Measurements from ENCODE around the gene PPP2R5D.
A peak's percentile ranks its signal among the peaks of the same experiment; 100 is the strongest.

Gene PPP2R5D

DNA sequence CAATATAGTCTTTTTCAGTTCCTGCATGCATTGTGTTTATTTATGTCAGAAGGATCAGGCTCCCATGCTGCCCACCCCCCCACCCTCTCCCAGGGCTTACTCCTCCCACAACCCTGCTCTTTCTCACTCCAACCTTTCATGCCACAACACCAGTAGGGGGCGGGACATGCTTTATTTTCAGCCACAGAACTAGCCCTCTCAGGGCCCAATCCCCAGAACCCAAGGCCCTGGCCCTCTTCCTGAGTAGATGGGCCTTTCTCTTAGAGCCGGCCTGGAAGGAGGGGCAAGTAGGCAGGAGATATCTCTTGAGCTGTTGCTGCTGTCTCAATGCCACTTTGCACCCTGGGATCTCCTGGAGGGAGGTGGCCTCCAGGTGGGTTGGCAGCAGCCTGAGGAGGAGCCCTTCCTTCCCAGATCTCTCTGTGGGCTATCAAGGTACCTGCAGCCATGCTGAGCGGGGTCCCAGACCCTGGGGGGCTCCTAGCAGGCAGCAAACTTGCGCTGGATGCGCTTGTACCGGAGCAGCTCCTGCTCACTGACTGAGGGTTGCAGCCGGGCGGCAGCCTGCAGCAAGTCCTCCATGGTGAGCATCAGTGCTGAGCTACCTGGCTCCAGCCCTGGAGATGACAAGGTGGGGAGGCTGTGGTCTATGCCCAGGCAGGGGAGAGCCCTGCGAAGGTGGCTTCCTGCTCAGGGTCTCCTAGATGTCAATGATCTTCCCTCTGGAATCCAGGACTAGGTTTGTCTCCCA lies 20.3 kb upstream of the PPP2R5D start:
- Histone ChIP-seq H3K9ac (ENCODE audit: insufficient read length, low read depth) (peak overlapping the region; percentile 56), H3K4me3 (ENCODE audit: insufficient read length, low read depth) (no peak overlapping the region), H3K27me3 (ENCODE audit: insufficient read depth, insufficient read length) (peaks cover 18% of the 10 kb centered on the region), H3K9me3 (ENCODE audit: insufficient read depth, low read length) (no peaks in the 10 kb centered on the region), H3K4me1 (ENCODE audit: insufficient read depth, insufficient read length) (peaks cover 18% of the 10 kb centered on the region), H3K36me3 (ENCODE audit: insufficient read depth, insufficient read length, low read length) (peaks cover 63% of the 10 kb centered on the region)
- TF ChIP-seq SUZ12 (IDR thresholded peaks at IDR 0.05; ENCODE audit: extremely low read depth, insufficient read depth, insufficient read length) (no peak), YY1 (IDR thresholded peaks at IDR 0.05; ENCODE audit: insufficient read depth, insufficient read length) (no peak), ZNF274 (IDR thresholded peaks at IDR 0.05; ENCODE audit: low read depth, low read length) (no peak)
- DNase-seq (ENCODE audit: low read depth, low spot score): peak; percentile 35

DNA sequence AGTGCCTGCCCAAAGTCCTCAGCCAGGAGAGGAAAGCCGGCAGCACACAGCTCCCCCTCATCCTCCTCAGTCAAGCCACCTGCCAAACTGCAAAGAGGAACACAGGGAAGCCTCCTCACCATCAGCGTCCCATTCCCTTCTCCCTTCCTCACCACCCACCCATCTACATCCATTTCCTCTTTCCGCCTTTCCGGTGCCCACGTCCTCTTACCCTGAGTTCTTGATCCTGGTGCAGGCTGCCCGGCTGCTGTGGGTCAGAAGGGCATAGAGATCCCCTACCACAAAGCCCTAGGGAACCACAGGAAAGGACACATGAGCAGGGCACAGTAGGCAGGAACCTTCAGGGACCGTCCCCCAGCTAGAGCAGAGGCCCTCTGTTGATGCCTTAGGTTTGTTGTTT lies 17.8 kb upstream of the PPP2R5D start:
- Histone ChIP-seq H3K4me3 (ENCODE audit: insufficient read length, low read depth) (no peak overlapping the region), H3K9ac (ENCODE audit: insufficient read length, low read depth) (no peak overlapping the region), H3K36me3 (ENCODE audit: insufficient read depth, insufficient read length, low read length) (peaks cover 74% of the 10 kb centered on the region), H3K27me3 (ENCODE audit: insufficient read depth, insufficient read length) (no peaks in the 10 kb centered on the region), H3K9me3 (ENCODE audit: insufficient read depth, low read length) (no peaks in the 10 kb centered on the region), H3K4me1 (ENCODE audit: insufficient read depth, insufficient read length) (peaks cover 12% of the 10 kb centered on the region)
- no peak for TF ChIP-seq SUZ12 (IDR thresholded peaks at IDR 0.05; ENCODE audit: extremely low read depth, insufficient read depth, insufficient read length)
- TF ChIP-seq YY1 (IDR thresholded peaks at IDR 0.05; ENCODE audit: insufficient read depth, insufficient read length): no peak
- TF ChIP-seq ZNF274 (IDR thresholded peaks at IDR 0.05; ENCODE audit: low read depth, low read length): no peak
- DNase-seq (ENCODE audit: low read depth, low spot score): no peak

DNA sequence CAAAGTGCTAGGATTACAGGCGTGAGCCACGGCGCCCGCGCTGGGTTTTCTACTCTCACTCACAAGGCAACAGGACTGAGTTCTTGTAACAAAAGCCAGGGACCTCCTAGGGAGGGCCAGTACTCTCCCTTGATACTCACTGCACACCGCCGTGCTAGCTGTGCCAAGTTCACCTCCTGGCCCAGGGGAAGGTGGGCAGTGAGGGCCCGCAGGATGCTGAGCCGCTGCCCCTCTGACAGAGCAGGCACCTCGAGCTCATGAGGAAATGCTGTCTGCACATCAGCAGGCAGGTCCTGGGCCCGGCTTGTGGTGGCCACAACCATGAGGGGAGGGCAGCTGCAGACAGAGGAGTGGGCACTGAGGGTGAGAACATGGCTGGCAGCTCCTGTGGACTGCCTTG lies 17.1 kb upstream of the PPP2R5D start:
- no peaks in the 10 kb centered on the region for H3K9me3 ChIP-seq (ENCODE audit: insufficient read depth, low read length)
- TF ChIP-seq ZNF274 (IDR thresholded peaks at IDR 0.05; ENCODE audit: low read depth, low read length) (no peak), SUZ12 (IDR thresholded peaks at IDR 0.05; ENCODE audit: extremely low read depth, insufficient read depth, insufficient read length) (no peak)
- no peak overlapping the region for H3K4me3 ChIP-seq (ENCODE audit: insufficient read length, low read depth)
- DNase-seq (ENCODE audit: low read depth, low spot score): no peak
- H3K9ac ChIP-seq (ENCODE audit: insufficient read length, low read depth): no peak overlapping the region
- no peaks in the 10 kb centered on the region for H3K27me3 ChIP-seq (ENCODE audit: insufficient read depth, insufficient read length)
- peaks cover 73% of the 10 kb centered on the region for H3K36me3 ChIP-seq (ENCODE audit: insufficient read depth, insufficient read length, low read length)
- H3K4me1 ChIP-seq (ENCODE audit: insufficient read depth, insufficient read length): peaks cover 12% of the 10 kb centered on the region

DNA sequence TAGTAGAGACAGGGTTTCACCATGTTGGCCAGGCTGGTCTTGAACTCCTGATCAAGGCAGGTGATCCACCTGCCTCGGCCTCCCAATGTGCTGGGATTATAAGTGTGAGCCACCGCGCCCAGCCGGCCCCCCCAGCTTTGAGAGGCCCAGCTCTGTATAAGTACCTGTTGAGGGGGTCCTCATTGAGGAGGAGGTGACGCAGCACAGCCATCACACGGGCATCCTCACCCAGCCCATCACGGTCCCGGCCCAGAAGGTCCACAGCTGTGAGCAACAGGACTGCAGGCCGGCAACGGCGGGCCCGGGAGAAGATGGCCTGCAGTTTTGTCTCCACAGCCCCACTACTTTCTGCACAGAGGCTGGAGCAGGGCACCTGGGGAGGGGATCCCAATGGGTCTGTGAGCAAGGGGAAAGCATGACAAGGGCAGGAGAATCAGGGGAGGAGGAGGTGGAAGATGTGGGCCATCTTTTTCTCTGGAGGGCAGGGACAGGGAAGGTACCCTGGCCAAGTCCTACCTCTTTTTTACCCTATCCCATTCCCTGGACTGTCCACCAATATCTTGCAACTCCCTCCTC lies 16.2 kb upstream of the PPP2R5D start:
- Histone ChIP-seq H3K9ac (ENCODE audit: insufficient read length, low read depth) (no peak overlapping the region), H3K36me3 (ENCODE audit: insufficient read depth, insufficient read length, low read length) (peaks cover 65% of the 10 kb centered on the region), H3K9me3 (ENCODE audit: insufficient read depth, low read length) (no peaks in the 10 kb centered on the region), H3K4me3 (ENCODE audit: insufficient read length, low read depth) (no peak overlapping the region), H3K27me3 (ENCODE audit: insufficient read depth, insufficient read length) (no peaks in the 10 kb centered on the region), H3K4me1 (ENCODE audit: insufficient read depth, insufficient read length) (peaks cover 12% of the 10 kb centered on the region)
- TF ChIP-seq ZNF274 (IDR thresholded peaks at IDR 0.05; ENCODE audit: low read depth, low read length) (no peak), YY1 (IDR thresholded peaks at IDR 0.05; ENCODE audit: insufficient read depth, insufficient read length) (no peak), SUZ12 (IDR thresholded peaks at IDR 0.05; ENCODE audit: extremely low read depth, insufficient read depth, insufficient read length) (no peak)
- DNase-seq (ENCODE audit: low read depth, low spot score): no peak

DNA sequence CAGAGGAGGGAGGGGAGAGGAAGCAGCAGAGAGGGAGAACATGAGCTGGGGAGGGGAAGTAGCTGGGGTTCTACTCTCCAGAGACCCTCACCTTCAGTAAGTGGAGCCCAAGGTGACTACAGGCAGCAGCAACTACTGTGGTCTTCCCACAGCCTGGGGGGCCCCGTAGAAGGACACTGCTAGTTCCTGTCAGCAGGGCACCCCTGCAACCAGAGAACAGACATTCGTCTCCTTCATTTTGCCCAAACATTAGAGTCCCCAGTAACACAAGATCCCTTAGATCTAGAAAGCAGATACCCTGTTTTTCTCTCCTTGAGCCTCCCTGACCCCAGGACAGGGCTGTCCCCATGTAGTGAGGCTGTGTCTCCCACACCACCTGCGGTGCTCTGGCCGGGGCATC lies 15.6 kb upstream of the PPP2R5D start:
- no peak overlapping the region for H3K4me3 ChIP-seq (ENCODE audit: insufficient read length, low read depth)
- H3K27me3 ChIP-seq (ENCODE audit: insufficient read depth, insufficient read length): no peaks in the 10 kb centered on the region
- peaks cover 64% of the 10 kb centered on the region for H3K36me3 ChIP-seq (ENCODE audit: insufficient read depth, insufficient read length, low read length)
- H3K9me3 ChIP-seq (ENCODE audit: insufficient read depth, low read length): no peaks in the 10 kb centered on the region
- H3K4me1 ChIP-seq (ENCODE audit: insufficient read depth, insufficient read length): peaks cover 9% of the 10 kb centered on the region
- DNase-seq (ENCODE audit: low read depth, low spot score): no peak
- no peak overlapping the region for H3K9ac ChIP-seq (ENCODE audit: insufficient read length, low read depth)
- TF ChIP-seq SUZ12 (IDR thresholded peaks at IDR 0.05; ENCODE audit: extremely low read depth, insufficient read depth, insufficient read length) (no peak), YY1 (IDR thresholded peaks at IDR 0.05; ENCODE audit: insufficient read depth, insufficient read length) (no peak), ZNF274 (IDR thresholded peaks at IDR 0.05; ENCODE audit: low read depth, low read length) (no peak)

DNA sequence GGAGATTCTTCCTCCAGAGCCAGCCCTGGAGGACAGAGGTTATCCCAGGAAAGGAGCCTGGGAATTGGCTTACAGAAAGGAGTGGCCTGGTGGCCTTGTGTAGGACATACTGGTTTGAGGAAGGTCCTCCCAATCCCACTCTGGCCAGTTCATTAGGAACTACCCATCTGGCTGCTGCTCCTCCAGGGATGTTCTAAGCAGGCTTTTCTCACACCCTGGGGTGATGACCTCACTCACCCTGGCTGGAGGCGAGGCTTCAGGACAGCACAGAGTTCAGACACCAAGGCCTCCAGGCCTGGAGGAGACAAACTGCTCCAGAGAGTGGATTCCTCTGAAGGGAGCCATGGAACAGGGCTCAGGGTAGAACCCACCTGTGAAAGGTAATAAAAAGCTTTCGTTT lies 14.9 kb upstream of the PPP2R5D start:
- Histone ChIP-seq H3K36me3 (ENCODE audit: insufficient read depth, insufficient read length, low read length) (peaks cover 62% of the 10 kb centered on the region), H3K9me3 (ENCODE audit: insufficient read depth, low read length) (no peaks in the 10 kb centered on the region), H3K4me3 (ENCODE audit: insufficient read length, low read depth) (no peak overlapping the region), H3K9ac (ENCODE audit: insufficient read length, low read depth) (no peak overlapping the region), H3K27me3 (ENCODE audit: insufficient read depth, insufficient read length) (no peaks in the 10 kb centered on the region), H3K4me1 (ENCODE audit: insufficient read depth, insufficient read length) (peaks cover 5% of the 10 kb centered on the region)
- no peak for DNase-seq (ENCODE audit: low read depth, low spot score)
- TF ChIP-seq YY1 (IDR thresholded peaks at IDR 0.05; ENCODE audit: insufficient read depth, insufficient read length) (no peak), ZNF274 (IDR thresholded peaks at IDR 0.05; ENCODE audit: low read depth, low read length) (no peak)

DNA sequence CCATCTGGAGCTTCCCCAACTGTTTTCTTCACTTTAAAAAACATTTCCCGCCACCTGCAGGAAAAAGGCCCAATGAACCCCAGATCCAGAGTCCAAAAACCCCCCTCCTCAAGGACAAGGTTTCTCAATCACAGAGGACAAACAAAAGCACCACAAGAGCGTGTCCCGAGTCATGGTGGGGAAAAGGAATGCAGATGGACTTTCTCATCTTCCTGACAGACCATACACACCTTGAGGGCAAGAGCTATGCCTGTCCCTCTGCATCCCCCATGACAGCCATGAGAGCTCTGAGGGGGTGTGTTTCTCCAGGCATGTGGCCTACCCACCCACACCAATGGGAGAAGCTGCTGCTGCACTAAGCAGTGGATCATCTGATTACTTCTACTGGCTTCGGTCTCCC lies 14.4 kb upstream of the PPP2R5D start:
- Histone ChIP-seq H3K4me1 (ENCODE audit: insufficient read depth, insufficient read length) (peaks cover 5% of the 10 kb centered on the region), H3K27me3 (ENCODE audit: insufficient read depth, insufficient read length) (no peaks in the 10 kb centered on the region), H3K9ac (ENCODE audit: insufficient read length, low read depth) (no peak overlapping the region), H3K4me3 (ENCODE audit: insufficient read length, low read depth) (no peak overlapping the region), H3K36me3 (ENCODE audit: insufficient read depth, insufficient read length, low read length) (peaks cover 61% of the 10 kb centered on the region), H3K9me3 (ENCODE audit: insufficient read depth, low read length) (no peaks in the 10 kb centered on the region)
- TF ChIP-seq ZNF274 (IDR thresholded peaks at IDR 0.05; ENCODE audit: low read depth, low read length) (no peak), YY1 (IDR thresholded peaks at IDR 0.05; ENCODE audit: insufficient read depth, insufficient read length) (no peak), SUZ12 (IDR thresholded peaks at IDR 0.05; ENCODE audit: extremely low read depth, insufficient read depth, insufficient read length) (no peak)
- no peak for DNase-seq (ENCODE audit: low read depth, low spot score)

Data from NT2/D1 (cell line).